Esophagus squamous epithelium (tissue), 5 donors: ENCODE data around the gene TPSAB1. TPM values are rescaled to one million over a fixed set of nuclear protein-coding genes. Genes with fewer than 3 reads are reported as not detected.
"Not testable (repeated sequence)": the region's sequence is repeated elsewhere in the genome, so short reads cannot be mapped to it uniquely, and the experiment has no call there.

Experiments
- DNase-seq: peaks from one replicate; lab custom pipeline; 2025; lab: John Stamatoyannopoulos, UW
- H3K27ac ChIP-seq, 4 donors: fragments of 200-600 bp; sonication (generic); one replicate each; pipeline ENCODE4 v1.5.1; 2016 to 2019; ENCODE audit warnings: mild to moderate bottlenecking in 1 of 4
- H3K27me3 ChIP-seq, 4 donors: fragments of 200-600 bp; sonication (generic); 1 replicate in 3 of 4; 2 replicates in 1 of 4; pipeline versions ENCODE4 v1.5.1 to v1.6.0; 2017 to 2021; ENCODE audit warnings: antibody characterized with exemption in 1 of 4
- H3K36me3 ChIP-seq, 3 donors: fragments of 200-600 bp; sonication (generic); one replicate each; pipeline ENCODE4 v1.5.1; 2016 to 2019
- H3K4me1 ChIP-seq, 3 donors: fragments of 200-600 bp; sonication (generic); one replicate each; pipeline ENCODE4 v1.5.1; 2017 to 2019
- H3K4me3 ChIP-seq, 4 donors: fragments of 200-600 bp; sonication (generic); 1 replicate in 3 of 4; 2 replicates in 1 of 4; pipeline ENCODE4 v1.5.1; 2016 to 2019; ENCODE audit warnings: mild to moderate bottlenecking in 2 of 4, moderate library complexity in 1 of 4
- H3K9me3 ChIP-seq, 3 donors: fragments of 200-600 bp; sonication (generic); one replicate each; pipeline ENCODE4 v1.5.1; 2016 to 2019
- POLR2A ChIP-seq, 4 donors: fragments of 450-650 bp; IDR thresholded peaks; one replicate each; pipeline ENCODE4 v1.6.1; 2017; ENCODE audit warnings: antibody characterized with exemption in 4 of 4, mild to moderate bottlenecking in 4 of 4, moderate library complexity in 3 of 4
- WGBS, 2 donors: methylation state at CpG; one replicate each; pipeline ENCODE4 v1.1.5; 2018; 5-methylcytosine and 5-hydroxymethylcytosine counted together
- intact Hi-C: fragments of 100-400 bp; cut with DNase I; formaldehyde crosslinking; loops from one replicate; pipeline ENCODE4 v1.15.0; 2022
- total RNA-seq, 4 donors: library from RNA; depleted of rRNA; stranded (reverse); fragments of >200 nt; gene quantifications; one replicate each; pipeline ENCODE4 v1.1.0, GENCODE V29; 2016
- TF ChIP-seq, protein P1 (sequence below), 6 experiments: fragments of 450-650 bp in 4 of 6; fragments of 200-600 bp in 2 of 6; sonication (generic) in 2 of 6; IDR thresholded peaks; one replicate each; pipeline ENCODE4 v1.5.1; 2016 to 2019; ENCODE audit warnings: antibody characterized with exemption in 6 of 6, mild to moderate bottlenecking in 4 of 6, moderate library complexity in 4 of 6
- donor health status: DM: yes; HTN: yes; CAD: no.

TPSAB1 gene
- total RNA-seq, 4 donors from 2014 or later, result 3.0 to 395 (median 16.7) TPM

DNA sequence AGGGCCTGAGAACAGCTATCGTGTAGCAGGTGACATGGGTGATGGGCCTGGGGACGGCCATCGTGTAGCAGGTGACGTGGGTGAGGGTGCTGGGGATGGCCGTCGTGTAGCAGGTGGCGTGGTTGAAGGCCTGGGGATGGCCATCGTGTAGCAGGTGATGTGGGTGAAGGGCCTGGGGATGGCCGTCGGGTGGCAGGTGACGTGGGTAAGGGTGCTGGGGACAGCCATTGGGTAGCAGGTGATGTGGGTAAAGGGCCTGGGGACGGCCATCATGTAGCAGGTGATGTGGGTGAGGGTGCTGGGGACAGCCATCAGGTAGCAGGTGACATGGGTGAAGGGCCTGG, 30.8 kb downstream of the TPSAB1 start:
- Histone ChIP-seq H3K27ac (no peak overlapping the region), H3K27me3 (peaks cover 0 to 64% (median 0%) of the 10 kb centered on the region in 4 donors), H3K36me3 (no peaks in the 10 kb centered on the region), H3K4me3 (no peak overlapping the region), H3K4me1 (peaks cover 0 to 10% (median 0%) of the 10 kb centered on the region in 3 donors), H3K9me3 (no peaks in the 10 kb centered on the region)
- 83 to 85% methylated on average over 5 to 9 of the region's 12 CpGs for WGBS, 2 donors
- no peak for TF ChIP-seq POLR2A (IDR thresholded peaks at IDR 0.05)
- TF ChIP-seq, protein P1, sequence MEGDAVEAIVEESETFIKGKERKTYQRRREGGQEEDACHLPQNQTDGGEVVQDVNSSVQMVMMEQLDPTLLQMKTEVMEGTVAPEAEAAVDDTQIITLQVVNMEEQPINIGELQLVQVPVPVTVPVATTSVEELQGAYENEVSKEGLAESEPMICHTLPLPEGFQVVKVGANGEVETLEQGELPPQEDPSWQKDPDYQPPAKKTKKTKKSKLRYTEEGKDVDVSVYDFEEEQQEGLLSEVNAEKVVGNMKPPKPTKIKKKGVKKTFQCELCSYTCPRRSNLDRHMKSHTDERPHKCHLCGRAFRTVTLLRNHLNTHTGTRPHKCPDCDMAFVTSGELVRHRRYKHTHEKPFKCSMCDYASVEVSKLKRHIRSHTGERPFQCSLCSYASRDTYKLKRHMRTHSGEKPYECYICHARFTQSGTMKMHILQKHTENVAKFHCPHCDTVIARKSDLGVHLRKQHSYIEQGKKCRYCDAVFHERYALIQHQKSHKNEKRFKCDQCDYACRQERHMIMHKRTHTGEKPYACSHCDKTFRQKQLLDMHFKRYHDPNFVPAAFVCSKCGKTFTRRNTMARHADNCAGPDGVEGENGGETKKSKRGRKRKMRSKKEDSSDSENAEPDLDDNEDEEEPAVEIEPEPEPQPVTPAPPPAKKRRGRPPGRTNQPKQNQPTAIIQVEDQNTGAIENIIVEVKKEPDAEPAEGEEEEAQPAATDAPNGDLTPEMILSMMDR (IDR thresholded peaks at IDR 0.05), result no peak
- intact Hi-C loops, result no loop called here
- DNase-seq, result no peak

DNA sequence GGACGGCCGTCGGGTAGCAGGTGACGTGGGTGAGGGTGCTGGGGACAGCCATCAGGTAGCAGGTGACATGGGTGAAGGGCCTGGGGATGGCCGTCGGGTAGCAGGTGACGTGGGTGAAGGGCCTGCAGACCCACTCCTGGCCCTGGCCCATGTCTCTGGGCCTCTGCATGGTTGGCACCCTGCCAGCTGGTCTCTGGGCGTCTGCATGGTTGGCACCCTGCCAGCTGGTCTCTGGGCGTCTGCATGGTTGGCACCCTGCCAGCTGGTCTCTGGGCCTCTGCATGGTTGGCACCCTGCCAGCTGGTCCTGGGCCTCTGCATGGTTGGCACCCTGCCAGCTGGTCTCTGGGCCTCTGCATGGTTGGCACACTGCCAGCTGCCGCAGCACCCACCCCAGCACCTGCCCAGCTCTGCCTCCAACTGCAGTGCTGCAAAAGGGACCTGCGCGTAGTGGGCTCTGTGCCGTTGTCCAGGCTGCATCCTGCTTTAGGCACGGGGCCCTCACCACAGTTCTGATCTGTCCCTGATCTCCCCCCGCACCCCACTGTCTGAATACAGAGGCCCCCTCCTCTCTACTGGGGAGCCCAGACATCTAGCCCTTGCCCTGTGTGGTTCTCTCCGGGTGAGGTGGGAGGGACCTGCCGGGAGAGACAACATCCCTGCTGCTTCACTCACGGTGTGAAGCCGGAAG, 31.4 kb downstream of the TPSAB1 start:
- H3K36me3 ChIP-seq, intact Hi-C loops, H3K9me3 ChIP-seq, H3K4me3 ChIP-seq, DNase-seq, H3K27ac ChIP-seq: not testable (repeated sequence)
- Histone ChIP-seq H3K4me1 (peaks cover 0 to 10% (median 0%) of the 10 kb centered on the region in 3 donors), H3K27me3 (peaks cover 0 to 64% (median 0%) of the 10 kb centered on the region in 4 donors)
- WGBS, 2 donors, result 25 to 36% methylated on average over 9 to 10 of the region's 19 CpGs

DNA sequence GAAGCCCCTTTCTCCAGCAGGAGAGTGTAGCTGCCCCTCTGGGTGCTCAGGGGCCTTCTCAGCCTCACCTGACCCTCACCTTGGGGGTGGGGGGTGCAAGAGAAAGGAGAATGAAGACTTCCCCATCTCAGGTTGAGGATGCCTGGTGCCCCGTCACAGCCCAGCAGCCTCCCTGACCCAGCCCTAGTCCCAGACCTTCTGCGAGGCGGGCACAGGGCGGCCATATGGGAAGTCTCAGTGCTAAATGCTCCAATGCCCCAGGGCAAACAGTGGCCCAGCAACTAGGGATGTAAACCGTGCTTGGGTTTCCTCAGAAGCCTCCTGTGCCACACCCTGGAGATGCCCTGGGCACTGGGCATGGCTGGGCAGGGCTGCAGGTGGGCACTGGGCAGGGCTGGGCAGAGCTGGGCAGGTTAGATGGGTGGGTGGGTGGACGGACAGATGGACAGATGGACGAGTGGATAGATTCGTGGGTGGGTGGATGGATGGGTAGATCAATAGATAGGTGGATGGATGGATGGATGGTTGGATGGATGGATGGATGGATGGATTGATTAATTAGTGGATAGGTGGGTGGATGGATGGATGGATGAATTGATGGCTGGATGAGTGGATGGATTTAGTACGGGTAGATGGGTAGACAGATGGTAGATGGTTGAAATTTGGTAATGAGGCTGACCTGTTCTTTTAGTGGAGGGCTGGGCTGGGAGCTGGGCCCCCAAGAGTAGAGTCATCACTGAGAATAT, 32.1 kb downstream of the TPSAB1 start:
- H3K27me3 ChIP-seq, result peaks cover 0 to 64% (median 0%) of the 10 kb centered on the region in 4 donors
- intact Hi-C loops, result no loop called here
- no peak overlapping the region for H3K27ac ChIP-seq
- no peaks in the 10 kb centered on the region for H3K36me3 ChIP-seq
- 65 to 70% methylated on average over 4 of the region's 9 CpGs for WGBS, 2 donors
- no peak overlapping the region for H3K4me3 ChIP-seq
- H3K4me1 ChIP-seq, result peaks cover 0 to 10% (median 0%) of the 10 kb centered on the region in 3 donors
- DNase-seq, result no peak
- TF ChIP-seq POLR2A (IDR thresholded peaks at IDR 0.05), result no peak
- TF ChIP-seq, protein P1 (IDR thresholded peaks at IDR 0.05), result no peak
- no peaks in the 10 kb centered on the region for H3K9me3 ChIP-seq

DNA sequence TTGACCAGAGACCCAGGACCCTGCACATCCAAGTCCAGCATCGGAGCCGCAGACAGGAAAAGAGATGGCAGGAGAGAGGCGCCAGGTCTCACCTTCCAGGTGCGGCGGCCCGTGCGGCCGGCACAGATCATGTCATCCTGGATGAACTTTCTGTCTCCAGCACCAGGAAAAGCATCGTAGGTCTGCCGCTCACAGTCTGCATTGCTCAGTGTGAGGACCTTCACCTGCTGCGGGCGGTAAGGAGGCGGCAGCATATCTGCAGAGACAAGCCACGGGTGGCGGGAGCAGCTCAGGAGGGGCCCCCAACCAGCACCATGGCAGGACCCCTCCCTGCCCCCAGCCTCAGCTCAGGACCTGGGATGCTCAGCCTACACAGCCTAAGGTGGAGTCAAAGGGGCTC, 33.3 kb downstream of the TPSAB1 start:
- intact Hi-C loops, result no loop called here
- Histone ChIP-seq H3K9me3 (no peaks in the 10 kb centered on the region), H3K4me3 (no peak overlapping the region), H3K27ac (no peak overlapping the region), H3K36me3 (no peaks in the 10 kb centered on the region), H3K4me1 (peaks cover 0 to 10% (median 0%) of the 10 kb centered on the region in 3 donors), H3K27me3 (peaks cover 0 to 75% (median 0%) of the 10 kb centered on the region in 4 donors)
- DNase-seq, result no peak
- 70% methylated on average over 2 of the region's 15 CpGs; no CpG with 5 or more reads in 1 of the 2 donors for WGBS, 2 donors
- TF ChIP-seq, protein P1 (IDR thresholded peaks at IDR 0.05), result no peak
- TF ChIP-seq POLR2A (IDR thresholded peaks at IDR 0.05), result no peak

DNA sequence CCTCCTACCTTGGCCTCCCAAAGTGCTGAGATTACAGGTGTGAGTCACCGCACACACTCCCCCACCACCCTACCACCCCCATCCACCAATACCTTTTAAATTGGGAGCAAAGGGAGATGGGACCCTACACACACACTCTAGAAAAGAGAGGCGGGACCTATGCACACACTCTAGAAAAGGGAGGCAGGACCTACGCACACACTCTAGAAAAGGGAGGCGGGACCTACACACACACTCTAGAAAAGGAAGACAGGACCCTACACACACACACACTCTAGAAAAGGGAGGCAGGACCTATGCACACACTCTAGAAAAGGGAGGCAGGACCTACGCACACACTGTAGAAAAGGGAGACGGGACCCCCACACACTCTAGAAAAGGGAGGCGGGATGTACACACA, 34.3 kb downstream of the TPSAB1 start:
- 89 to 93% methylated on average over 4 to 6 of the region's 7 CpGs for WGBS, 2 donors
- Histone ChIP-seq H3K4me1 (peaks cover 0 to 10% (median 0%) of the 10 kb centered on the region in 3 donors), H3K9me3 (no peaks in the 10 kb centered on the region), H3K4me3 (no peak overlapping the region), H3K27me3 (peaks cover 0 to 84% (median 0%) of the 10 kb centered on the region in 4 donors), H3K27ac (no peak overlapping the region), H3K36me3 (no peaks in the 10 kb centered on the region)
- no peak for TF ChIP-seq POLR2A (IDR thresholded peaks at IDR 0.05)
- TF ChIP-seq, protein P1 (IDR thresholded peaks at IDR 0.05), result no peak
- no peak for DNase-seq
- intact Hi-C loops, result no loop called here
